ENCODE results near the gene WNT4. TPM values are rescaled to one million over a fixed set of nuclear protein-coding genes. Genes with fewer than 3 reads are reported as not detected.

WNT4 gene
- total and polyA plus RNA-seq, 2 donors = 1.8 to 1.9 TPM

GRCh38 chr1:22184454-22184853 lies 41.6 kb upstream of the WNT4 start:
- Histone ChIP-seq H3K9me3 (ENCODE audit: control insufficient read depth in 2 of 2, insufficient read depth in 1 of 2, low read length in 1 of 2) (no peaks in the 10 kb centered on the region), H3K36me3 (ENCODE audit: control insufficient read depth in 2 of 2, insufficient read depth in 2 of 2, low read length in 1 of 2) (no peaks in the 10 kb centered on the region), H3K27ac (ENCODE audit: low read depth in 1 of 2, low read length in 1 of 2) (no peak overlapping the region), H3K4me3 (ENCODE audit: low read length in 2 of 2) (no peak overlapping the region), H3K27me3 (ENCODE audit: control insufficient read depth in 2 of 2, insufficient read depth in 1 of 2, low read length in 1 of 2) (peaks cover 0 to 24% of the 10 kb centered on the region in 2 donors), H3K4me1 (ENCODE audit: control insufficient read depth in 2 of 2, insufficient read depth in 2 of 2, low read length in 2 of 2) (no peaks in the 10 kb centered on the region)
- DNase-seq (ENCODE audit: low read depth in 6 of 9, low spot score in 9 of 9) = no peak
- WGBS = 96% methylated on average over 1 of the region's 1 CpG

GRCh38 chr1:22182715-22183114 lies 39.8 kb upstream of the WNT4 start:
- WGBS = 78% methylated on average over 11 of the region's 11 CpGs
- H3K27me3 ChIP-seq (ENCODE audit: control insufficient read depth in 2 of 2, insufficient read depth in 1 of 2, low read length in 1 of 2) = peaks cover 0 to 24% of the 10 kb centered on the region in 2 donors
- H3K9me3 ChIP-seq (ENCODE audit: control insufficient read depth in 2 of 2, insufficient read depth in 1 of 2, low read length in 1 of 2) = no peaks in the 10 kb centered on the region
- no peaks in the 10 kb centered on the region for H3K4me1 ChIP-seq (ENCODE audit: control insufficient read depth in 2 of 2, insufficient read depth in 2 of 2, low read length in 2 of 2)
- no peak overlapping the region for H3K27ac ChIP-seq (ENCODE audit: low read depth in 1 of 2, low read length in 1 of 2)
- H3K36me3 ChIP-seq (ENCODE audit: control insufficient read depth in 2 of 2, insufficient read depth in 2 of 2, low read length in 1 of 2) = no peaks in the 10 kb centered on the region
- H3K4me3 ChIP-seq (ENCODE audit: low read length in 2 of 2) = no peak overlapping the region
- DNase-seq (ENCODE audit: low read depth in 6 of 9, low spot score in 9 of 9) = no peak

- no peak overlapping the region for H3K4me3 ChIP-seq (ENCODE audit: low read length in 2 of 2)
- no peak for DNase-seq (ENCODE audit: low read depth in 6 of 9, low spot score in 9 of 9)
- no peaks in the 10 kb centered on the region for H3K9me3 ChIP-seq (ENCODE audit: control insufficient read depth in 2 of 2, insufficient read depth in 1 of 2, low read length in 1 of 2)
- H3K36me3 ChIP-seq (ENCODE audit: control insufficient read depth in 2 of 2, insufficient read depth in 2 of 2, low read length in 1 of 2) = no peaks in the 10 kb centered on the region
- H3K4me1 ChIP-seq (ENCODE audit: control insufficient read depth in 2 of 2, insufficient read depth in 2 of 2, low read length in 2 of 2) = no peaks in the 10 kb centered on the region
- WGBS = 98% methylated on average over 2 of the region's 2 CpGs
- H3K27ac ChIP-seq (ENCODE audit: low read depth in 1 of 2, low read length in 1 of 2) = no peak overlapping the region
- peaks cover 0 to 15% of the 10 kb centered on the region in 2 donors for H3K27me3 ChIP-seq (ENCODE audit: control insufficient read depth in 2 of 2, insufficient read depth in 1 of 2, low read length in 1 of 2)
Measured at GRCh38 chr1:22179197-22179803, 36.4 kb upstream of the WNT4 start.

- Histone ChIP-seq H3K27ac (ENCODE audit: low read depth in 1 of 2, low read length in 1 of 2) (no peak overlapping the region), H3K4me1 (ENCODE audit: control insufficient read depth in 2 of 2, insufficient read depth in 2 of 2, low read length in 2 of 2) (no peaks in the 10 kb centered on the region), H3K36me3 (ENCODE audit: control insufficient read depth in 2 of 2, insufficient read depth in 2 of 2, low read length in 1 of 2) (no peaks in the 10 kb centered on the region), H3K9me3 (ENCODE audit: control insufficient read depth in 2 of 2, insufficient read depth in 1 of 2, low read length in 1 of 2) (no peaks in the 10 kb centered on the region), H3K27me3 (ENCODE audit: control insufficient read depth in 2 of 2, insufficient read depth in 1 of 2, low read length in 1 of 2) (peaks cover 0 to 10% of the 10 kb centered on the region in 2 donors), H3K4me3 (ENCODE audit: low read length in 2 of 2) (no peak overlapping the region)
- 85% methylated on average over 9 of the region's 9 CpGs for WGBS
- DNase-seq (ENCODE audit: low read depth in 6 of 9, low spot score in 9 of 9) = no peak
Measured at GRCh38 chr1:22177354-22178003, 34.6 kb upstream of the WNT4 start.

GRCh38 chr1:22176258-22176657 lies 33.4 kb upstream of the WNT4 start:
- DNase-seq (ENCODE audit: low read depth in 6 of 9, low spot score in 9 of 9) = peak in 1 of 9 donors; percentile 9
- 48% methylated on average over 5 of the region's 5 CpGs for WGBS
- H3K36me3 ChIP-seq (ENCODE audit: control insufficient read depth in 2 of 2, insufficient read depth in 2 of 2, low read length in 1 of 2) = no peaks in the 10 kb centered on the region

GRCh38 chr1:22174446-22175220 lies 31.7 kb upstream of the WNT4 start:
- Histone ChIP-seq H3K4me1 (ENCODE audit: control insufficient read depth in 2 of 2, insufficient read depth in 2 of 2, low read length in 2 of 2) (no peaks in the 10 kb centered on the region), H3K9me3 (ENCODE audit: control insufficient read depth in 2 of 2, insufficient read depth in 1 of 2, low read length in 1 of 2) (no peaks in the 10 kb centered on the region), H3K27ac (ENCODE audit: low read depth in 1 of 2, low read length in 1 of 2) (no peak overlapping the region), H3K36me3 (ENCODE audit: control insufficient read depth in 2 of 2, insufficient read depth in 2 of 2, low read length in 1 of 2) (no peaks in the 10 kb centered on the region), H3K27me3 (ENCODE audit: control insufficient read depth in 2 of 2, insufficient read depth in 1 of 2, low read length in 1 of 2) (peaks cover 0 to 2% of the 10 kb centered on the region in 2 donors), H3K4me3 (ENCODE audit: low read length in 2 of 2) (no peak overlapping the region)
- no peak for DNase-seq (ENCODE audit: low read depth in 6 of 9, low spot score in 9 of 9)
- WGBS = 80% methylated on average over 9 of the region's 9 CpGs

More at GRCh38 chr1:22176258-22176657, 33.4 kb upstream of the WNT4 start:
- H3K4me3 ChIP-seq (ENCODE audit: low read length in 2 of 2) = no peak overlapping the region
- peaks cover 0 to 2% of the 10 kb centered on the region in 2 donors for H3K27me3 ChIP-seq (ENCODE audit: control insufficient read depth in 2 of 2, insufficient read depth in 1 of 2, low read length in 1 of 2)
- H3K27ac ChIP-seq (ENCODE audit: low read depth in 1 of 2, low read length in 1 of 2) = no peak overlapping the region
- H3K9me3 ChIP-seq (ENCODE audit: control insufficient read depth in 2 of 2, insufficient read depth in 1 of 2, low read length in 1 of 2) = no peaks in the 10 kb centered on the region
- no peaks in the 10 kb centered on the region for H3K4me1 ChIP-seq (ENCODE audit: control insufficient read depth in 2 of 2, insufficient read depth in 2 of 2, low read length in 2 of 2)

- H3K4me3 ChIP-seq (ENCODE audit: low read length in 2 of 2) = no peak overlapping the region
- no peaks in the 10 kb centered on the region for H3K9me3 ChIP-seq (ENCODE audit: control insufficient read depth in 2 of 2, insufficient read depth in 1 of 2, low read length in 1 of 2)
- DNase-seq (ENCODE audit: low read depth in 6 of 9, low spot score in 9 of 9) = no peak
- no peak overlapping the region for H3K27ac ChIP-seq (ENCODE audit: low read depth in 1 of 2, low read length in 1 of 2)
- H3K27me3 ChIP-seq (ENCODE audit: control insufficient read depth in 2 of 2, insufficient read depth in 1 of 2, low read length in 1 of 2) = peaks cover 0 to 2% of the 10 kb centered on the region in 2 donors
- WGBS = 93% methylated on average over 18 of the region's 18 CpGs
- H3K36me3 ChIP-seq (ENCODE audit: control insufficient read depth in 2 of 2, insufficient read depth in 2 of 2, low read length in 1 of 2) = no peaks in the 10 kb centered on the region
- no peaks in the 10 kb centered on the region for H3K4me1 ChIP-seq (ENCODE audit: control insufficient read depth in 2 of 2, insufficient read depth in 2 of 2, low read length in 2 of 2)
Measured at GRCh38 chr1:22171951-22172715, 29.2 kb upstream of the WNT4 start.

- Histone ChIP-seq H3K4me3 (ENCODE audit: low read length in 2 of 2) (no peak overlapping the region), H3K36me3 (ENCODE audit: control insufficient read depth in 2 of 2, insufficient read depth in 2 of 2, low read length in 1 of 2) (no peaks in the 10 kb centered on the region), H3K9me3 (ENCODE audit: control insufficient read depth in 2 of 2, insufficient read depth in 1 of 2, low read length in 1 of 2) (no peaks in the 10 kb centered on the region), H3K27ac (ENCODE audit: low read depth in 1 of 2, low read length in 1 of 2) (no peak overlapping the region), H3K4me1 (ENCODE audit: control insufficient read depth in 2 of 2, insufficient read depth in 2 of 2, low read length in 2 of 2) (no peaks in the 10 kb centered on the region), H3K27me3 (ENCODE audit: control insufficient read depth in 2 of 2, insufficient read depth in 1 of 2, low read length in 1 of 2) (peaks cover 0 to 2% of the 10 kb centered on the region in 2 donors)
- WGBS = 90% methylated on average over 4 of the region's 4 CpGs
- no peak for DNase-seq (ENCODE audit: low read depth in 6 of 9, low spot score in 9 of 9)
Measured at GRCh38 chr1:22169816-22170215, 26.9 kb upstream of the WNT4 start.
